HUES64 (cell line): ENCODE results near the gene CHCHD6.

Source experiments
- H3K27ac ChIP-seq: 2 replicates; pipeline ENCODE4 v1.7.0; 2013; ENCODE audit warnings: low read depth, low read length, inconsistent platforms
- H3K27me3 ChIP-seq: 2 replicates; pipeline ENCODE4 v1.6.1; 2013; ENCODE audit warnings: mild to moderate bottlenecking, low read length; ENCODE audit not compliant: insufficient read depth
- H3K36me3 ChIP-seq: 2 replicates; pipeline ENCODE4 v1.6.1; 2013; ENCODE audit warnings: mild to moderate bottlenecking, low read length; ENCODE audit not compliant: insufficient read depth
- H3K4me1 ChIP-seq: 2 replicates; pipeline ENCODE4 v1.6.1; 2013; ENCODE audit warnings: mild to moderate bottlenecking, low read length, moderate library complexity; ENCODE audit not compliant: insufficient read depth
- H3K4me3 ChIP-seq: 2 replicates; pipeline ENCODE4 v1.5.1; 2013; ENCODE audit warnings: mild to moderate bottlenecking, low read length, moderate library complexity
- H3K9ac ChIP-seq: 2 replicates; pipeline ENCODE4 v1.6.1; 2013; ENCODE audit warnings: mild to moderate bottlenecking, low read depth, low read length
- H3K9me3 ChIP-seq: 2 replicates; pipeline ENCODE4 v1.6.1; 2013; ENCODE audit warnings: low read depth, low read length; ENCODE audit not compliant: insufficient read depth
- WGBS: fragments of 150-250, 120-280 bp; methylation state at CpG from one replicate; pipeline ENCODE4 v1.1.7; 2013; ENCODE audit warnings: missing lambda C conversion rate; 5-methylcytosine and 5-hydroxymethylcytosine counted together

Gene CHCHD6

GRCh38 chr3:126978291-126978690 lies 274.3 kb downstream of the CHCHD6 start:
- WGBS, result 93% methylated on average over 5 of the region's 5 CpGs

DNA sequence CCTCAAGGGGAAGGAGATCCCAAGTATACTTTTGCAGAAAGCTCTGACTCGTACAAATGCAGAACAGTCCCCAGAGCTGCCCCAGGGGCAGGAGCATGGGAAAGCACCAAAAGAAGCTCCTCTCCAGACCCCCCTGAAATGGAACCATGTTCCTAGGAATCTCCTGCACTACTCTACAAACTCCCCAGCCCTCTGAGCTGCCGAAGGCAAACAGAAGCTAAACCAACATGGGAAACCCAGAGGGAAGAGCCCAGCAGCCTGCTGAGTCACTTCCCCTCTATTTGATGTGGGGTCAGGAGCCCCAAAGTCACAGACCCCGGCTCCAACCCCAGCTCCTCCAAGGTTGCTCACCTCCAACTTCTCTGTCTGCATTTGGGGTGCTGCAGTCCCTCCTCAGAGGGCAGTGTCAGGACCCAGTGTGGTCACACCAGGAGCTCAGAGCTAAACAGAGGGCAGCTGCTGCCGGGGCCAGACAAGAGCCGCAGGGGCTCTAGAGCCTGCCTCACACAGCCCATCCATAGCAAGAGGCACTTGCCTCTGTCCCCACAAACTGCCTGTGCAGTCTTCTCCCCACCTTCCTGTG lies 275.1 kb downstream of the CHCHD6 start:
- 80% methylated on average over 5 of the region's 5 CpGs for WGBS
- 0 out of 2 replicates have a peak, but pooled peaks cover 6% of the 10 kb centered on the region for H3K4me1 ChIP-seq
- no peak overlapping the region for H3K27ac ChIP-seq
- H3K36me3 ChIP-seq, result no peaks in the 10 kb centered on the region
- peaks cover 13% of the 10 kb centered on the region for H3K27me3 ChIP-seq
- peaks cover 8% of the 10 kb centered on the region; the same call in 1 of the 2 replicates for H3K9me3 ChIP-seq
- no peak overlapping the region for H3K9ac ChIP-seq
- no peak overlapping the region for H3K4me3 ChIP-seq

More at GRCh38 chr3:126978291-126978690, 274.3 kb downstream of the CHCHD6 start:
- H3K36me3 ChIP-seq, result no peaks in the 10 kb centered on the region
- peaks cover 9% of the 10 kb centered on the region; the same call in 1 of the 2 replicates for H3K9me3 ChIP-seq
- no peak overlapping the region for H3K4me3 ChIP-seq
- H3K4me1 ChIP-seq, result 0 out of 2 replicates have a peak, but pooled peaks cover 6% of the 10 kb centered on the region
- peaks cover 13% of the 10 kb centered on the region for H3K27me3 ChIP-seq
- H3K27ac ChIP-seq, result no peak overlapping the region
- H3K9ac ChIP-seq, result no peak overlapping the region

- H3K9me3 ChIP-seq, result no peaks in the 10 kb centered on the region
- WGBS, result 92% methylated on average over 15 of the region's 15 CpGs
- peaks cover 12% of the 10 kb centered on the region; the same call in 1 of the 2 replicates for H3K4me1 ChIP-seq
- peaks cover 13% of the 10 kb centered on the region for H3K27me3 ChIP-seq
- H3K9ac ChIP-seq, result no peak overlapping the region
- no peak overlapping the region for H3K27ac ChIP-seq
- no peaks in the 10 kb centered on the region for H3K36me3 ChIP-seq
- no peak overlapping the region for H3K4me3 ChIP-seq
These were observed 276.3 kb downstream of the CHCHD6 start for GRCh38 chr3:126980266-126980811.

GRCh38 chr3:126982126-126982470 lies 278.1 kb downstream of the CHCHD6 start:
- Histone ChIP-seq H3K9ac (no peak overlapping the region), H3K27me3 (peaks cover 13% of the 10 kb centered on the region), H3K4me3 (peak overlapping the region; percentile 50), H3K4me1 (peaks cover 12% of the 10 kb centered on the region; the same call in 1 of the 2 replicates), H3K36me3 (no peaks in the 10 kb centered on the region), H3K9me3 (no peaks in the 10 kb centered on the region), H3K27ac (no peak overlapping the region)
- WGBS, result 14% methylated on average over 12 of the region's 12 CpGs

GRCh38 chr3:126982471-126983175 lies 278.6 kb downstream of the CHCHD6 start, which contains the start of gene PLXNA1:
Gene PLXNA1, plus strand, starts transcription at chr3:126983115. Its CDS starts 5,479 bp downstream, at chr3:126988594.
- no peaks in the 10 kb centered on the region for H3K36me3 ChIP-seq
- H3K27me3 ChIP-seq, result peaks cover 13% of the 10 kb centered on the region
- peaks cover 12% of the 10 kb centered on the region; the same call in 1 of the 2 replicates for H3K4me1 ChIP-seq
- peak within 1 kb of the TSS; percentile 66 for H3K9ac ChIP-seq
- H3K9me3 ChIP-seq, result no peaks in the 10 kb centered on the region
- WGBS, result under 1% methylated on average over 89 of the region's 89 CpGs
- no peak within 1 kb of the TSS for H3K27ac ChIP-seq
- H3K4me3 ChIP-seq, result peak within 1 kb of the TSS; percentile 77

DNA sequence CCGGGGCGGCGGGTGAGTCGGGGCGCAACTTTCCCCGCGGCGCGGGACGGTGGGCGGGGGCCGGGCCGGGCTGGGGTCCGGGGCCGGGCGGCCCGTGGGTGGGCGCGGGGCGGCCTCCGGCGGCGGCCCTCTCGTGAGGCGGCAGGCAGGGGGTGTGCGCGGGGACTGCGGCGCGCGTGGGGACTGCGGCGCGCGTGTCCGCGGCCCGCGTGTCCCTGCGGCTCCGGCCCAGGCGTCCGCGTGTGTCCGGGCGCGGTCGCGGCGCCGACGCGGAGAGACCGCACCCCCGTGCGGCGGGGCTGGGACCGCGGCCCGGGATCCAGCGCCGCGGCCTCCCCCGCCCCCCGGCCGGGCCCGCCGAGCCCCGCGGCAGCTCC lies 279.2 kb downstream of the CHCHD6 start:
- peak overlapping the region; percentile 77 for H3K4me3 ChIP-seq
- peak overlapping the region; percentile 66; the same call in 1 of the 2 replicates for H3K9ac ChIP-seq
- H3K27me3 ChIP-seq, result peaks cover 13% of the 10 kb centered on the region
- no peak overlapping the region for H3K27ac ChIP-seq
- no peaks in the 10 kb centered on the region for H3K36me3 ChIP-seq
- H3K4me1 ChIP-seq, result peaks cover 12% of the 10 kb centered on the region; the same call in 1 of the 2 replicates
- under 1% methylated on average over 70 of the region's 70 CpGs for WGBS
- H3K9me3 ChIP-seq, result no peaks in the 10 kb centered on the region

DNA sequence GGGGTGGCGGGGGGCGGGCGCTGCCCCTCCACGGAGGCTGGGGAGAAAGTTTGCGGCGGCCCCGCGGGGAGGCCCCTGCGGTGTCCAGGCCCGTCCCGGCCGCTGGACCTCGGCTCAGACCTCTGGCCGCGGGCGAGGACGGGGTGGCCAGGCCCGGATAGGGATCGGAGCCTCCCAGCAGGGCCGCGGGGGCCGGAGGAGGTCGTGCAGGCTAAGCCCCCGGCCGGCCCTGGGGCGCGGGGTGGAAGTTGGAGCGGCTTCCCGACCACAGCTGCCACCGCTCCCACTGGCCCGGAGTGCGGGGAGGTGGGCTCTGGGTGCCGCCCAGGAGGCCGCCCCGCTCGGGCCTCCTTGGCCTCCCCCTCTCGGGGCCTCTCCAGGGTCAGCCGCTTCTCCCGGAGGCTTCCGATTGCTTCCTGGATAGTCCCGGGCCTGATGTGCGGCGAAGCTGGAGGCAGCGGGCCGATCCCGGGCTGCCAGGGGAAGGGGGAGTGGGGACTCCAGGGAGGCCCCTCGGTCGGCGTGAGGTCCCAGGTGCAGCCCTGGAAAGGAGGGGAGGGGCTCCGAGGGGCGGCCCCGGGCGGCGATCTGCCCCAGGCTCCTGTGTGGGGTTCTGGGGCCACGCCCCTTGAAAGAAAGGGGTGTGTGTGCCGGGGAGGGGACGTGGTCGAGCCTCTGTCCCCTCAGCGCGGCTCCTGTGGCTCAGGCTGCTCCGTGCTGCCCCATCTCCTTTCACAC lies 279.8 kb downstream of the CHCHD6 start:
- Histone ChIP-seq H3K9ac (peak overlapping the region; percentile 66), H3K4me3 (peak overlapping the region; percentile 77), H3K9me3 (no peaks in the 10 kb centered on the region), H3K27ac (no peak overlapping the region), H3K27me3 (peaks cover 13% of the 10 kb centered on the region), H3K4me1 (peaks cover 12% of the 10 kb centered on the region; the same call in 1 of the 2 replicates), H3K36me3 (peaks cover 4% of the 10 kb centered on the region)
- WGBS, result 2% methylated on average over 61 of the region's 61 CpGs

DNA sequence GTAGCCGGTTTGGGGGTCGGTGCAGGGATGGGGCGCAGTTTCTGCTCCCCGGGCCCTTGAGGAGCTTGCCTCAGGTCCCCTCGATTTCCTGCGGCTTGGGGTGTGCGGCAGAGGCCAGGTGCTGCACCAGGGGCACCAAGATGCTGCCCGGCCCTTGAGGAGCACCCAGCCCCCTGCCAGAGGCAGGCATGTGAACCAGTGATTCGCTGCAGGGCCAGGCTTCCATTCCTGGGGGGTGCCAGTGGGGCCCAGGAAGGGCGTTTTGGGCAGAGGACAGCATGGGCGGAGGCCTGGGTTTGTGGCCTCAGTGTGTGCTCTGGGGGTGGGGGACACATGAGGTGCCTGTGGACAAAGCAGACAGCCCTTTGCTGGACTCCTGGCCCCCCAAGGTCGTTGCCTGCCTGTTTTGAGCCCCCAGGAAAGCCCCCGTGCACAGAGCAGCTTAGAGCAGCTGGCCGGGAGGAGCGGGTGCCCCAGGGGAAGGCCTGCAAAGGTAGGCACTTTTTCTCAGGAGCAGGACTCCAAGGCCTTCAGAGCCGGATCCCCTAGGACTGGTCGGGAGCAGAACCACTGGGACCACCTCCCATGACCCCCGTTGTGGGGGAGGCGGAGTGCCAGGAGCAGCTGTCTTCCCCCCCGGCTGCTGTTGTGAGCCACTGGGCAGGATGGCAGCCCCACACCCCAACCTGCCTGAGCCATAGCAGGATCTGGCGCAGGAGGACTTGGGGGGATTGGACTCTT lies 280.5 kb downstream of the CHCHD6 start:
- peaks cover 13% of the 10 kb centered on the region for H3K27me3 ChIP-seq
- H3K4me1 ChIP-seq, result peaks cover 12% of the 10 kb centered on the region; the same call in 1 of the 2 replicates
- H3K27ac ChIP-seq, result no peak overlapping the region
- peaks cover 12% of the 10 kb centered on the region for H3K36me3 ChIP-seq
- peak overlapping the region; percentile 77 for H3K4me3 ChIP-seq
- peak overlapping the region; percentile 66 for H3K9ac ChIP-seq
- H3K9me3 ChIP-seq, result no peaks in the 10 kb centered on the region
- WGBS, result 63% methylated on average over 21 of the region's 21 CpGs

GRCh38 chr3:126985132-126985985 lies 281.3 kb downstream of the CHCHD6 start:
- H3K27ac ChIP-seq, result no peak overlapping the region
- 80% methylated on average over 17 of the region's 17 CpGs for WGBS
- peak overlapping the region; percentile 77; the same call in 1 of the 2 replicates for H3K4me3 ChIP-seq
- peaks cover 13% of the 10 kb centered on the region for H3K27me3 ChIP-seq
- no peak overlapping the region for H3K9ac ChIP-seq
- H3K9me3 ChIP-seq, result no peaks in the 10 kb centered on the region
- H3K36me3 ChIP-seq, result peaks cover 20% of the 10 kb centered on the region
- peaks cover 12% of the 10 kb centered on the region; the same call in 1 of the 2 replicates for H3K4me1 ChIP-seq

DNA sequence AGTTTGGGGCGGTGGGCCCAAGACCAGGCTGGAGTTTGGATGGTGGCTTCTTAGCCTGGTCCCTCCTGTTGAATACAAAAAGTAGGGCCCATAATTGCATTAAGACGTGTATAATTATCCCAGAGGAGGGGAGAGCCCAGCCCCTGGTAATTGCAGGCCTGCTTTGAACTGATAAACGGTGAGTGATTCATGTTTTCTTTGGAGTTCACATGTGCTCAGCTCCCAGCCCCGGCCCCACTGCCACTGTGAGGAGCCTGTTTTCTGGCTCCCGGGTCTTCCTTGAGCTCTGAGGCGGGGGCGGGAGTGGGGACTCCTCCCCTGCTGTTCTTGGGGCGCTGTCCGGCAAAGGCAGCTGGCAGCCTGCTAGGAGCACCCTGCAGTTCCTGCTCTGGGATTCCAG lies 282.0 kb downstream of the CHCHD6 start:
- peaks cover 12% of the 10 kb centered on the region; the same call in 1 of the 2 replicates for H3K4me1 ChIP-seq
- WGBS, result 85% methylated on average over 9 of the region's 9 CpGs
- H3K36me3 ChIP-seq, result peaks cover 21% of the 10 kb centered on the region
- no peak overlapping the region for H3K4me3 ChIP-seq
- H3K27ac ChIP-seq, result no peak overlapping the region
- H3K9ac ChIP-seq, result no peak overlapping the region
- peaks cover 12% of the 10 kb centered on the region for H3K27me3 ChIP-seq
- H3K9me3 ChIP-seq, result no peaks in the 10 kb centered on the region
